HEK293 (cell line): ENCODE data around the gene AP1G2.

ENCODE experiments used
- CTCF ChIP-seq: fragments of 450-650 bp; formaldehyde crosslinking; IDR thresholded peaks from 2 replicates; pipeline ENCODE4 v1.5.1; 2016; ENCODE audit warnings: missing biosample characterization, missing genetic modification characterization
- GLI2 ChIP-seq: fragments of 450-650 bp; formaldehyde crosslinking; IDR thresholded peaks from 2 replicates; pipeline ENCODE4; 2017; ENCODE audit warnings: missing biosample characterization, missing genetic modification characterization, low read depth, borderline replicate concordance
- SP2 ChIP-seq: fragments of 450-650 bp; formaldehyde crosslinking; IDR thresholded peaks from 2 replicates; pipeline ENCODE4 v1.5.1; 2016; ENCODE audit warnings: missing biosample characterization, missing genetic modification characterization
- ZNF513 ChIP-seq: fragments of 450-650 bp; IDR thresholded peaks from 2 replicates; pipeline ENCODE4 v1.5.1; 2018; ENCODE audit warnings: missing biosample characterization, missing genetic modification characterization
- ZSCAN4 ChIP-seq: fragments of 450-650 bp; formaldehyde crosslinking; IDR thresholded peaks from 2 replicates; pipeline ENCODE4 v1.5.1; 2017; ENCODE audit warnings: missing biosample characterization, missing genetic modification characterization

- no peak for TF ChIP-seq CTCF (tag by site-specific recombination)
- no peak for TF ChIP-seq SP2 (tag by site-specific recombination)
- no peak for TF ChIP-seq ZSCAN4 (tag by site-specific recombination)
- TF ChIP-seq ZNF513 (tag by site-specific recombination), result peak; percentile 45; the same call in 1 of the 2 replicates
- no peak for TF ChIP-seq GLI2 (tag by site-specific recombination)
Observed at GRCh38 chr14:23538785-23539184, 28.8 kb downstream of the AP1G2 start.
